Measurements from ENCODE around the gene CACNA1S.

Gene CACNA1S

GRCh38 chr1:201059871-201060555 lies 52.2 kb downstream of the CACNA1S start:
- DNase-seq: no peak

- DNase-seq: no peak
Observed at GRCh38 chr1:201059401-201059800, 52.8 kb downstream of the CACNA1S start.

- DNase-seq: no peak
Observed at GRCh38 chr1:201054091-201054543, 58.1 kb downstream of the CACNA1S start.

GRCh38 chr1:201053155-201053860 lies 58.9 kb downstream of the CACNA1S start:
- DNase-seq: peak; percentile 10

- peak; percentile 45 for DNase-seq
Observed at GRCh38 chr1:201051399-201051798, 60.8 kb downstream of the CACNA1S start.

- no peak for DNase-seq
Observed at GRCh38 chr1:201050515-201051277, 61.5 kb downstream of the CACNA1S start.

- no peak for DNase-seq
Observed at GRCh38 chr1:201049248-201049831, 62.9 kb downstream of the CACNA1S start.

- no peak for DNase-seq
Observed at GRCh38 chr1:201048521-201048920, 63.7 kb downstream of the CACNA1S start.

GRCh38 chr1:201044119-201044518 lies 68.1 kb downstream of the CACNA1S start:
- DNase-seq: no peak

- DNase-seq: peak; percentile 76
Observed at GRCh38 chr1:201042779-201043461, 69.3 kb downstream of the CACNA1S start.

GRCh38 chr1:201041011-201041410 lies 71.2 kb downstream of the CACNA1S start:
- DNase-seq: no peak

- DNase-seq: no peak
Observed at GRCh38 chr1:201039876-201040275, 72.3 kb downstream of the CACNA1S start.

GRCh38 chr1:201039418-201039817 lies 72.8 kb downstream of the CACNA1S start:
- DNase-seq: no peak

GRCh38 chr1:201038186-201038876 lies 73.9 kb downstream of the CACNA1S start:
- no peak for DNase-seq

- no peak for DNase-seq
Observed at GRCh38 chr1:201036188-201036842, 75.9 kb downstream of the CACNA1S start.

GRCh38 chr1:201034671-201035070 lies 77.6 kb downstream of the CACNA1S start:
- DNase-seq: no peak

- DNase-seq: no peak
Observed at GRCh38 chr1:201032408-201032807, 79.8 kb downstream of the CACNA1S start.

GRCh38 chr1:201028461-201028889 lies 83.8 kb downstream of the CACNA1S start:
- no peak for DNase-seq

- DNase-seq: no peak
Observed at GRCh38 chr1:201026836-201027235, 85.4 kb downstream of the CACNA1S start.

GRCh38 chr1:201026234-201026633 lies 86.0 kb downstream of the CACNA1S start:
- DNase-seq: no peak

GRCh38 chr1:201025571-201026002 lies 86.6 kb downstream of the CACNA1S start:
- peak; percentile 47 for DNase-seq

All from activated CD4-positive, alpha-beta T cell treated with anti-CD3 and anti-CD28 coated beads for 48 hours (primary cell).